Thoracic aorta (tissue), 2 donors: ENCODE data around the gene SLC6A12. TPM values are rescaled to one million over a fixed set of nuclear protein-coding genes. Genes with fewer than 3 reads are reported as not detected.

ENCODE experiments used
- ATAC-seq: fragments of 150-250 bp; one replicate; pipeline ENCODE4 v1.8.0; 2017; ENCODE audit warnings: low read depth; ENCODE audit not compliant: insufficient number of reproducible peaks, low FRiP score
- DNase-seq: peaks from one replicate; pipeline ENCODE4 v3.0.0-alpha.2; 2020; ENCODE audit warnings: low spot score
- H3K27ac ChIP-seq, 2 donors: fragments of 200-600 bp; sonication (generic); 1 replicate in 1 of 2; 2 replicates in 1 of 2; pipeline ENCODE4 v1.5.1; 2016; ENCODE audit warnings: mild to moderate bottlenecking in 2 of 2, moderate library complexity in 2 of 2
- H3K27me3 ChIP-seq: fragments of 200-600 bp; sonication (generic); replicated peaks from 2 replicates; pipeline ENCODE4 v1.6.0; 2016; ENCODE audit warnings: mild to moderate bottlenecking; ENCODE audit not compliant: insufficient read depth
- H3K36me3 ChIP-seq: fragments of 200-600 bp; sonication (generic); one replicate; pipeline ENCODE4 v1.5.1; 2016
- H3K4me1 ChIP-seq, 2 donors: fragments of 200-600 bp; sonication (generic); 1 replicate in 1 of 2; 2 replicates in 1 of 2; pipeline versions ENCODE4 v1.5.1 to v1.6.0; 2016; ENCODE audit warnings: low read depth in 2 of 2, mild to moderate bottlenecking in 1 of 2; ENCODE audit not compliant: control insufficient read depth in 1 of 2
- H3K4me3 ChIP-seq: fragments of 200-600 bp; sonication (generic); 2 replicates; pipeline ENCODE4 v1.5.1; 2016; ENCODE audit warnings: mild to moderate bottlenecking
- H3K9me3 ChIP-seq: fragments of 200-600 bp; sonication (generic); 2 replicates; pipeline ENCODE4 v1.5.1; 2016
- CTCF ChIP-seq: fragments of 200-600 bp; sonication (generic); IDR thresholded peaks from one replicate; pipeline ENCODE4 v1.5.1; 2019; ENCODE audit warnings: antibody characterized with exemption
- total RNA-seq, 2 donors: library from RNA; depleted of rRNA; stranded (reverse); fragments of >200 nt; gene quantifications; one replicate each; pipeline versions ENCODE4 v1.1.0 to v1.2.3, GENCODE V29; 2016

Gene SLC6A12
- total RNA-seq, 2 donors from 2014 or later: 1.2 to 1.8 TPM

- Histone ChIP-seq H3K27me3 (no peaks in the 10 kb centered on the region), H3K36me3 (no peaks in the 10 kb centered on the region), H3K9me3 (no peaks in the 10 kb centered on the region), H3K27ac (no peak overlapping the region), H3K4me1 (no peaks in the 10 kb centered on the region), H3K4me3 (no peak overlapping the region)
- no peak for ATAC-seq
- no peak for DNase-seq
- no peak for TF ChIP-seq CTCF
Observed at GRCh38 chr12:148676-149416, 65.1 kb downstream of the SLC6A12 start.

- H3K36me3 ChIP-seq: no peaks in the 10 kb centered on the region
- no peaks in the 10 kb centered on the region for H3K27me3 ChIP-seq
- no peak overlapping the region for H3K4me3 ChIP-seq
- DNase-seq (no peak), ATAC-seq (no peak)
- no peak overlapping the region for H3K27ac ChIP-seq
- no peaks in the 10 kb centered on the region for H3K4me1 ChIP-seq
- H3K9me3 ChIP-seq: no peaks in the 10 kb centered on the region
- no peak for TF ChIP-seq CTCF
Observed at GRCh38 chr12:147242-147641, 66.7 kb downstream of the SLC6A12 start.

GRCh38 chr12:145369-145960, 68.5 kb downstream of the SLC6A12 start:
- no peak overlapping the region for H3K4me3 ChIP-seq
- no peak for DNase-seq
- H3K27me3 ChIP-seq: no peaks in the 10 kb centered on the region
- no peak for TF ChIP-seq CTCF
- H3K27ac ChIP-seq: no peak overlapping the region
- no peaks in the 10 kb centered on the region for H3K4me1 ChIP-seq
- no peaks in the 10 kb centered on the region for H3K9me3 ChIP-seq
- H3K36me3 ChIP-seq: no peaks in the 10 kb centered on the region
- no peak for ATAC-seq

GRCh38 chr12:144650-145284, 69.2 kb downstream of the SLC6A12 start:
- no peak for DNase-seq
- H3K36me3 ChIP-seq: no peaks in the 10 kb centered on the region
- TF ChIP-seq CTCF: no peak

GRCh38 chr12:143964-144649, 69.8 kb downstream of the SLC6A12 start:
- DNase-seq: no peak
- no peak for ATAC-seq
- Histone ChIP-seq H3K27me3 (no peaks in the 10 kb centered on the region), H3K9me3 (no peaks in the 10 kb centered on the region), H3K27ac (no peak overlapping the region), H3K36me3 (no peaks in the 10 kb centered on the region), H3K4me3 (no peak overlapping the region), H3K4me1 (peaks cover 4 to 6% of the 10 kb centered on the region in 2 donors)
- no peak for TF ChIP-seq CTCF

More at GRCh38 chr12:144650-145284, 69.2 kb downstream of the SLC6A12 start:
- Histone ChIP-seq H3K27me3 (no peaks in the 10 kb centered on the region), H3K9me3 (no peaks in the 10 kb centered on the region), H3K4me3 (no peak overlapping the region), H3K4me1 (no peaks in the 10 kb centered on the region), H3K27ac (no peak overlapping the region)
- no peak for ATAC-seq
